PC-3 (cell line): Measurements from ENCODE around the gene SMAP2. TPM values are rescaled to one million over a fixed set of nuclear protein-coding genes. Genes with fewer than 3 reads are reported as not detected.

ENCODE experiments used
- ATAC-seq: fragments of 200-7000 bp; cut with Tn5 transposase; 2 replicates; pipeline ENCODE4 v1.9.1; 2020; ENCODE audit warnings: mild to moderate bottlenecking, moderate library complexity
- BruUV-seq: library from RNA; stranded (reverse); fragments of 400-500 nt; replicated peaks from 2 replicates; lab custom pipeline; 2021; lab: Mats Ljungman, UMichigan
- CTCF ChIA-PET: fragments of 300-600 bp; sonication (Branson Sonifier 250); formaldehyde crosslinking; loops from one replicate; lab custom pipeline; 2022; ENCODE audit warnings: antibody characterized with exemption; lab: Charles Lee
- POLR2A ChIA-PET: fragments of 300-600 bp; sonication (Branson Sonifier 250); formaldehyde crosslinking; loops from one replicate; lab custom pipeline; 2022; ENCODE audit warnings: antibody characterized with exemption; ENCODE audit not compliant: unreplicated experiment; lab: Charles Lee
- DNase-seq: peaks from one replicate; pipeline ENCODE4 v3.0.0-alpha.2; 2015
- H2AFZ ChIP-seq: fragments of 300-600 bp; sonication (generic); 2 replicates; pipeline ENCODE4 v1.6.0; 2016; ENCODE audit warnings: antibody characterized with exemption, low read length
- H3F3A ChIP-seq: fragments of 300-600 bp; sonication (generic); one replicate; pipeline ENCODE4 v1.6.0; 2017; ENCODE audit warnings: antibody characterized with exemption, low read length, control low read depth, mild to moderate bottlenecking; ENCODE audit not compliant: unreplicated experiment
- H3K27ac ChIP-seq: fragments of 300-600 bp; sonication (generic); 2 replicates; pipeline ENCODE4 v1.5.1; 2016; ENCODE audit warnings: mild to moderate bottlenecking, low read length
- H3K27me3 ChIP-seq: fragments of 300-600 bp; sonication (generic); 2 replicates; pipeline ENCODE4 v1.6.1; 2016; ENCODE audit warnings: low read length, mixed read lengths
- H3K36me3 ChIP-seq: fragments of 300-600 bp; sonication (generic); 2 replicates; pipeline ENCODE4 v1.6.1; 2016; ENCODE audit warnings: low read depth, mixed run types, low read length, mixed read lengths
- H3K4me1 ChIP-seq: fragments of 300-600 bp; sonication (generic); 2 replicates; pipeline ENCODE4 v1.5.1; 2016; ENCODE audit warnings: low read length; ENCODE audit not compliant: insufficient read depth
- H3K4me2 ChIP-seq: fragments of 300-600 bp; sonication (generic); 2 replicates; pipeline ENCODE4 v1.6.0; 2016; ENCODE audit warnings: low read length
- H3K4me3 ChIP-seq: fragments of 300-600 bp; sonication (generic); 2 replicates; pipeline ENCODE4 v1.5.1; 2016; ENCODE audit warnings: mild to moderate bottlenecking, low read length, mixed read lengths
- H3K79me2 ChIP-seq: fragments of 300-600 bp; sonication (generic); 2 replicates; pipeline ENCODE4 v1.6.1; 2017; ENCODE audit warnings: low read length, mixed read lengths
- H3K9ac ChIP-seq: fragments of 300-600 bp; sonication (generic); 2 replicates; pipeline ENCODE4 v1.6.0; 2016; ENCODE audit warnings: mild to moderate bottlenecking, low read length
- H3K9me2 ChIP-seq: fragments of 300-600 bp; sonication (generic); replicated peaks from 2 replicates; pipeline ENCODE4 v1.6.1; 2016; ENCODE audit warnings: mixed run types, low read length, mixed read lengths
- H3K9me3 ChIP-seq: fragments of 300-600 bp; sonication (generic); 2 replicates; pipeline ENCODE4 v1.6.1; 2016; ENCODE audit warnings: low read length, mixed read lengths
- H4K20me1 ChIP-seq: fragments of 300-600 bp; sonication (generic); 2 replicates; pipeline ENCODE4 v1.6.1; 2016; ENCODE audit warnings: low read length, mixed read lengths
- CTCF ChIP-seq: fragments of 300-600 bp; sonication (generic); conservative IDR thresholded peaks from 2 replicates; pipeline ENCODE4 v1.5.1; 2017; ENCODE audit warnings: antibody characterized with exemption, low read depth, mild to moderate bottlenecking, low read length
- EZH2 ChIP-seq: fragments of 300-600 bp; sonication (generic); IDR thresholded peaks from one replicate; pipeline ENCODE4 v1.6.1; 2017; ENCODE audit warnings: antibody characterized with exemption, mild to moderate bottlenecking, low read length; ENCODE audit not compliant: unreplicated experiment
- EZH2phosphoT487 ChIP-seq: fragments of 300-600 bp; sonication (generic); IDR thresholded peaks from 2 replicates; pipeline ENCODE4 v1.6.1; 2018; ENCODE audit warnings: mild to moderate bottlenecking, antibody characterized with exemption, low read length, borderline replicate concordance
- intact Hi-C: fragments of 100-400 bp; cut with micrococcal nuclease; formaldehyde crosslinking; loops from 2 replicates; pipeline ENCODE4 v1.9.0; 2023
- total RNA-seq: library from RNA; depleted of rRNA; stranded (reverse); fragments of >200 nt; gene quantifications from 2 replicates; pipeline ENCODE4 v1.2.3, GENCODE V29; 2014

Gene SMAP2
- total RNA-seq, 1 experiment from 2014 or later: 48.1 TPM

- no TSS peak for BruUV-seq
- no peak for TF ChIP-seq CTCF
- no peak for TF ChIP-seq EZH2phosphoT487
- TF ChIP-seq EZH2: no peak
Measured at GRCh38 chr1:40411294-40411693, 37.8 kb downstream of the SMAP2 start.

GRCh38 chr1:40411843-40412242 is 38.3 kb downstream of the SMAP2 start:
- no TSS peak for BruUV-seq
- H3K27me3 ChIP-seq: no peaks in the 10 kb centered on the region
- H3K4me3 ChIP-seq: no peak overlapping the region
- no peak overlapping the region for H2AFZ ChIP-seq
- POLR2A ChIA-PET: no interaction called here
- CTCF ChIA-PET: no interaction called here
- intact Hi-C loops: no loop called here
- ATAC-seq (no peak), DNase-seq (no peak)
- no peak overlapping the region for H3K27ac ChIP-seq
- H4K20me1 ChIP-seq: no peaks in the 10 kb centered on the region
- H3K9me2 ChIP-seq: no peaks in the 10 kb centered on the region
- TF ChIP-seq EZH2phosphoT487 (no peak), EZH2 (no peak), CTCF (no peak)
- H3K36me3 ChIP-seq: peaks cover 43% of the 10 kb centered on the region
- H3K4me1 ChIP-seq: no peaks in the 10 kb centered on the region
- no peak overlapping the region for H3K9ac ChIP-seq
- no peaks in the 10 kb centered on the region for H3F3A ChIP-seq
- peaks cover 3% of the 10 kb centered on the region; the same call in 1 of the 2 replicates for H3K79me2 ChIP-seq
- no peaks in the 10 kb centered on the region for H3K9me3 ChIP-seq
- no peak overlapping the region for H3K4me2 ChIP-seq

More at GRCh38 chr1:40411294-40411693, 37.8 kb downstream of the SMAP2 start:
- H4K20me1 ChIP-seq: no peaks in the 10 kb centered on the region
- H3K9me3 ChIP-seq: no peaks in the 10 kb centered on the region
- H3K4me3 ChIP-seq: no peak overlapping the region
- ChIA-PET CTCF (no interaction called here), POLR2A (no interaction called here)
- DNase-seq: no peak
- peaks cover 9% of the 10 kb centered on the region for H3K79me2 ChIP-seq
- no peak overlapping the region for H3K27ac ChIP-seq
- intact Hi-C loops: no loop called here
- no peak for ATAC-seq
- H3K36me3 ChIP-seq: peaks cover 38% of the 10 kb centered on the region
- no peak overlapping the region for H3K4me2 ChIP-seq
- H2AFZ ChIP-seq: no peak overlapping the region
- H3K27me3 ChIP-seq: no peaks in the 10 kb centered on the region
- H3F3A ChIP-seq: no peaks in the 10 kb centered on the region
- H3K9me2 ChIP-seq: no peaks in the 10 kb centered on the region
- no peaks in the 10 kb centered on the region for H3K4me1 ChIP-seq
- H3K9ac ChIP-seq: no peak overlapping the region

GRCh38 chr1:40413527-40414252 is 40.2 kb downstream of the SMAP2 start:
- H4K20me1 ChIP-seq: no peaks in the 10 kb centered on the region
- no peak overlapping the region for H2AFZ ChIP-seq
- no peak overlapping the region for H3K27ac ChIP-seq
- no peak overlapping the region for H3K9ac ChIP-seq
- no peaks in the 10 kb centered on the region for H3K9me3 ChIP-seq
- no peak for ATAC-seq
- no peaks in the 10 kb centered on the region for H3F3A ChIP-seq
- H3K9me2 ChIP-seq: no peaks in the 10 kb centered on the region
- BruUV-seq: no TSS peak
- H3K27me3 ChIP-seq: no peaks in the 10 kb centered on the region
- H3K4me2 ChIP-seq: no peak overlapping the region
- H3K79me2 ChIP-seq: no peaks in the 10 kb centered on the region
- intact Hi-C loops: no loop called here
- TF ChIP-seq EZH2 (no peak), CTCF (no peak), EZH2phosphoT487 (no peak)
- H3K4me1 ChIP-seq: no peaks in the 10 kb centered on the region
- ChIA-PET CTCF (no interaction called here), POLR2A (no interaction called here)
- H3K36me3 ChIP-seq: peaks cover 61% of the 10 kb centered on the region
- no peak for DNase-seq
- no peak overlapping the region for H3K4me3 ChIP-seq
